ENCODE measurements around the gene NPR3. TPM values are rescaled to one million over a fixed set of nuclear protein-coding genes. Genes with fewer than 3 reads are reported as not detected.
A peak's percentile ranks its signal among the peaks of the same experiment; 100 is the strongest.

Gene NPR3
- total RNA-seq, 1 experiment from 2014 or later = not detected

DNA sequence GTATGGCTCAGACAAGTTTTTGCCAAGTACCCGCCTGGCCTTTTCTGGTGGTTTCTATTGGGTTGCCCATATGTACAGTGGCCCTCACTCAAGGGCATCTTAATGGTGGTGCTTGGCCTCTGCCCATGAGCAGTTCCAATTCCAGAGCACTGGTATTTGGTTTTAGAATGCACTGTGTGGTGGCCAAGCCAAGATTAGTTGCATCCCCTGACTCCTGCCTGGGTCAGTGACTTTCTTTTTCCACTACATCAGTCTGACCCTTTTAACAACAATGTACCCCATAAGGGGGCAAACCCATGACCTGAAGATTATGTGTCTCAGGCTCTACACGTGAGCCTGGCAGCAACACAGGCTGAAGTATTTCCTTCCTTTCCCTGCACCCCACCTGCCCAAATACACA is 34.2 kb downstream of the NPR3 start:
- H2BK5ac ChIP-seq (ENCODE audit: insufficient read length, low read length) = no peak overlapping the region
- no peak overlapping the region for H3K56ac ChIP-seq (ENCODE audit: insufficient read length, low read depth, low read length)
- H4K8ac ChIP-seq (replicated peaks; ENCODE audit: insufficient read length, low read depth, low read length) = no peak overlapping the region
- no peaks in the 10 kb centered on the region for H3K4me1 ChIP-seq (ENCODE audit: insufficient read depth, low read length)
- H3K9me3 ChIP-seq (ENCODE audit: control insufficient read depth, low read depth, low read length) = no peaks in the 10 kb centered on the region
- H3K18ac ChIP-seq (ENCODE audit: insufficient read length, low read depth, low read length) = no peak overlapping the region
- DNase-seq = no peak
- no peaks in the 10 kb centered on the region for H4K20me1 ChIP-seq (ENCODE audit: control insufficient read depth, insufficient read depth, insufficient read length)
- H3K27me3 ChIP-seq (ENCODE audit: insufficient read depth, low read length) = no peaks in the 10 kb centered on the region
- H3K27ac ChIP-seq (ENCODE audit: insufficient read length, low read depth, low read length) = no peak overlapping the region
- no peak overlapping the region for H2BK12ac ChIP-seq (ENCODE audit: insufficient read length, low read depth, low read length)
- no peak overlapping the region for H3K14ac ChIP-seq (ENCODE audit: insufficient read depth, low read length)
- no peak overlapping the region for H4K91ac ChIP-seq (ENCODE audit: insufficient read length, low read depth, low read length)
- WGBS (ENCODE audit: extremely low coverage, insufficient read length, low lambda C conversion rate) = no CpG with 5 or more reads among the region's 2 CpGs
- no peak overlapping the region for H2BK15ac ChIP-seq (ENCODE audit: low read depth, low read length)
- H4K5ac ChIP-seq (ENCODE audit: insufficient read length, low read depth, low read length) = no peak overlapping the region
- peaks cover under 1 to 1% of the 10 kb centered on the region in 2 experiments; a peak in 2 of 5 replicates for H3K9me3 Mint-ChIP-seq
- no peak overlapping the region for H3K4me2 ChIP-seq (ENCODE audit: insufficient read depth, insufficient read length, low read length)
- H3K36me3 Mint-ChIP-seq (ENCODE audit: insufficient read depth in 1 of 3, low read depth in 3 of 3) = no peaks in the 10 kb centered on the region; a peak in 1 of 7 replicates
- H2BK20ac ChIP-seq (ENCODE audit: low read depth, low read length, poor library complexity, severe bottlenecking) = no peak overlapping the region
- TF ChIP-seq CTCF (conservative IDR thresholded peaks at IDR 0.05) = no peak
- no peak overlapping the region for H2AK5ac ChIP-seq (ENCODE audit: insufficient read length, low read length)
- H3K23ac ChIP-seq (ENCODE audit: insufficient read length, low read depth, low read length) = no peak overlapping the region
- no peak overlapping the region for H3K4ac ChIP-seq (ENCODE audit: low read depth, low read length)
- H3K9ac ChIP-seq (ENCODE audit: extremely low read depth, insufficient read length, low read length) = no peak overlapping the region
- H3T11ph ChIP-seq (ENCODE audit: low read length) = no peak overlapping the region
- H3K27ac Mint-ChIP-seq = 0 out of 7 replicates have a peak overlapping the region, but pooled peaks of 1 of the 3 experiments have one; percentile 59
- H3K27me3 Mint-ChIP-seq (ENCODE audit: low read depth) = peaks cover 4% of the 10 kb centered on the region; the same call in 1 of the 2 replicates
- H3K4me1 Mint-ChIP-seq = peaks cover 0 to 4% of the 10 kb centered on the region in 2 experiments; a peak in 1 of 4 replicates
- H3K79me1 ChIP-seq (ENCODE audit: insufficient read depth, low read depth, low read length, poor library complexity, severe bottlenecking) = no peaks in the 10 kb centered on the region
- no peaks in the 10 kb centered on the region for H3K23me2 ChIP-seq (ENCODE audit: insufficient read length, low read depth, low read length, poor library complexity, severe bottlenecking)
- H3K79me2 ChIP-seq (ENCODE audit: insufficient read depth, low read length) = no peaks in the 10 kb centered on the region
- H2BK120ac ChIP-seq (ENCODE audit: low read depth, low read length, poor library complexity, severe bottlenecking) = no peak overlapping the region
- H3K4me3 Mint-ChIP-seq = no peak overlapping the region
- no peak overlapping the region for H2AFZ ChIP-seq (ENCODE audit: low read length)

Data from H9 (cell line).